Activated CD4-positive, alpha-beta T cell treated with anti-CD3 and anti-CD28 coated beads for 36 hours (primary cell): ENCODE measurements around the gene SSX1. TPM values are rescaled to one million over a fixed set of nuclear protein-coding genes. Genes with fewer than 3 reads are reported as not detected.
"Not testable (repeated sequence)": the region's sequence is repeated elsewhere in the genome, so short reads cannot be mapped to it uniquely, and the experiment has no call there.

Experiments used
- ATAC-seq: fragments of 200-7000 bp; cut with Tn5 transposase; one replicate; pipeline ENCODE4 v1.10.0; 2021; ENCODE audit warnings: mild to moderate bottlenecking, moderate library complexity
- CTCF ChIA-PET: fragments of 350-600 bp; sonication (Branson Sonifier 250); formaldehyde crosslinking; loops from one replicate; lab custom pipeline; 2021; ENCODE audit warnings: antibody characterized with exemption; lab: Charles Lee
- POLR2A ChIA-PET: fragments of 350-600 bp; sonication (Branson Sonifier 250); formaldehyde crosslinking; loops from one replicate; lab custom pipeline; 2021; ENCODE audit warnings: antibody characterized with exemption, inconsistent platforms; lab: Charles Lee
- DNase-seq: peaks from one replicate; pipeline ENCODE4 v3.0.0-alpha.2; 2020
- H3K27ac Mint-ChIP-seq: one replicate; pipeline ENCODE4 v1.8.0; 2021; ENCODE audit warnings: mixed read lengths
- H3K27me3 Mint-ChIP-seq: one replicate; pipeline ENCODE4 v1.8.0; 2021; ENCODE audit warnings: mixed read lengths
- H3K36me3 Mint-ChIP-seq: one replicate; pipeline ENCODE4 v1.8.0; 2021; ENCODE audit warnings: low read depth, mixed read lengths
- H3K4me1 Mint-ChIP-seq: one replicate; pipeline ENCODE4 v1.8.0; 2021; ENCODE audit warnings: mixed read lengths
- H3K4me3 Mint-ChIP-seq: one replicate; pipeline ENCODE4 v1.8.0; 2021; ENCODE audit warnings: mild to moderate bottlenecking, moderate library complexity, mixed read lengths
- H3K9me3 Mint-ChIP-seq: one replicate; pipeline ENCODE4 v1.8.0; 2021; ENCODE audit warnings: low read depth, mixed read lengths
- intact Hi-C, 2 experiments: fragments of 100-400 bp; cut with DNase I in 1 of 2; cut with micrococcal nuclease in 1 of 2; formaldehyde crosslinking; loops; one replicate each; pipeline versions ENCODE4 v1.14.2 to v1.15.1; 2022 to 2024; cut with DNase I, micrococcal nuclease
- total RNA-seq, 2 experiments: library from RNA; stranded (reverse); gene quantifications; one replicate each; pipeline ENCODE4 v1.2.3, GENCODE V29; 2021

The SSX1 gene
- not detected for total RNA-seq

DNA sequence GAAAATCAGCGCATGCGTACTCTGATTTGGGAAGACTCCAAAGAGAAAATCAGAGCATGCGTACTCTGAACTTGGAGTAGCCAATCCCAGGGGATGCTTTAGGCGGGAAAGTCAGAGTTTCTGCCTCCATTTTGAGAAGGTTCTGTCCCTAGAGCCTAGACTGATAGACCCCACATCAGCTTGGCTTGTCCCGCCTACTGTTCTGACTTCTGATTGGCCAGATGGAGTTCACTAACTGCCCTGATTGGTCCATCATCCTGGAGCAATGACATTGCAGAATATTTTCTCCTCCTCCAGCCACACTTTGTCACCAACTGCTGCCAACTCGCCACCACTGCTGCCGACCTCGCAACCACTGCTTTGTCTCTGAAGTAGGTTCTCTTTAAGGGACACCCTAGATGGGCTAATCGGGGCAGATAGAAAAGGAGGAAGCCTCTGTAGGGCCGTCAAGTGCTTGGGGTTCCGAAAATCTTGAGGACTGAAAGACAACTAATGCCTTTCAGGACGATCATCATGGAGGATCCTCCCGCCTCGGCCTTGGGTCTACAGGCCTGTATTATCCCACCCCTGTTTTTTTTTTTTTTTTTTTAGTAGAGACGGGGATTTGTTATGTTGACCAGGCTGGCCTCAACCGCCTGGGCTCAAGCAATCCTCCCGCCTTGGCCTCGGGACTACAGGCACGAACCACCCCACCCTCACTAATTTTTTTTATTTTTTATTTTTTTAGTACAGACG is at the start of gene SSX1:
SSX1 (plus strand) TSS at position 331 of the 735 bp plus-strand sequence. CDS start 1,850 bp downstream, outside the sequence.
- POLR2A ChIA-PET, H3K27me3 Mint-ChIP-seq: not testable (repeated sequence)

DNA sequence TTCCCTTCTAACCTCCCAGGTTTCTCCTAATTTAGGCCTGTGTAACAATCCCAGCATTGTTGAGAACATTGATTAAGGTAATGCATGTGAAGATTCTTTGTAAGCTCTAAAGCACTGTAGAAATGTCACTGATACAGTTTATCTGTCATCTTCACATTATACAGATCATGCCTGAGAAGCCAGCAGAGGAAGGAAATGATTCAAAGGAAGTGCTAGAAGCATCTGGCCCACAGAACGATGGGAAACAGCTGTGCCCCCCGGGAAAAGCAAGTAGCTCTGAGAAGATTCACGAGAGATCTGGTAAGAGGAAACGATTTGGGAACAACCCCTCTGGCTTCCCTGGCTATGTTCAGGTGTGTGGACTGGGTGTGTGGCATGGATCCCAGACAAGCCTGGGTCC is 40.9 kb upstream of the SSX1 start:
- H3K27me3 Mint-ChIP-seq, H3K36me3 Mint-ChIP-seq, H3K4me3 Mint-ChIP-seq, H3K27ac Mint-ChIP-seq, intact Hi-C loops, ATAC-seq, DNase-seq, POLR2A ChIA-PET, H3K9me3 Mint-ChIP-seq: not testable (repeated sequence)
- peaks cover 11% of the 10 kb centered on the region for H3K4me1 Mint-ChIP-seq
- CTCF ChIA-PET = interaction anchor here (1.3 kb wide), 1 partner anchor 47 kb away, joined by 3 read pairs; no protein-coding TSS in a partner anchor

More for the DNA sequence above, at the start of gene SSX1:
- H3K4me1 Mint-ChIP-seq, intact Hi-C loops, H3K27ac Mint-ChIP-seq, DNase-seq, ATAC-seq, H3K36me3 Mint-ChIP-seq, H3K4me3 Mint-ChIP-seq, CTCF ChIA-PET, H3K9me3 Mint-ChIP-seq: not testable (repeated sequence)

DNA sequence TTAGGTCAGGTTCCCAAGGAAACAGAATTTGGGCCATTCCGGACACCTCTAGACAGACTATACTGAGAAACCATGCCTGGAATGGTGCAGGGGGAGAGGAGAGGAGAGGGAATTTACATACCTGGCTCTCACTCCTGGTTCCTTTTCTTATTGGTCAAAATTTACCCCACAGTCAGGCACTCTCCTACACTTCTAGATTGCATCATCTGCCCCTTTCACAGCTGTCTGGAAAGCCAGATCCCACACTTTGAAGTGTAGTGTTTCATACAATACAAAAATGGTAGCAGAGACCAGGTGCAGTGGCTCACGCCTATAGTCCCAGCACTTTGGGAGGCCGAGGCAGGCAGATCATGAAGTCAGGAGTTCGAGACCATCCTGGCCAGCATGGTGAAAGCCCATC is 31.0 kb upstream of the SSX1 start:
- ATAC-seq, DNase-seq, CTCF ChIA-PET, intact Hi-C loops, H3K9me3 Mint-ChIP-seq, H3K4me1 Mint-ChIP-seq, H3K36me3 Mint-ChIP-seq, POLR2A ChIA-PET, H3K27ac Mint-ChIP-seq, H3K27me3 Mint-ChIP-seq, H3K4me3 Mint-ChIP-seq: not testable (repeated sequence)

DNA sequence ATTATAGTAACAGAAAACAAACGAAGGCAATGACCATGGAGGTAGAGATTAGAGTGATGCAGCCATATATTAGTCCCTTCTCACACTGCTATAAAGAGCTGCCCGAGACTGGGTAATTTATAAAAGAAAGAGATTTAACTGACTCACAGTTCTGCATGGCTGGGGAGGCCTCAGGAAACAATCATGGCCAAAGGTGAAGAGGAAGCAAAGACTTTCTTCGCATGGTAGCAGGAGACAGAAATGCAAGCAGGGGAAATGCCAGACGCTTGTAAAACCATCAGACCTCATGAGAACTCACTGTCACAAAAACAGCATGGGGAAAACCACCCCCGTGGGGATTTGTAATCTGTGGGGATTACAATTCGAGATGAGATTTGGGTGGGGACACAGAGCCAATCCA is 2.2 kb upstream of the SSX1 start:
- H3K27ac Mint-ChIP-seq, H3K27me3 Mint-ChIP-seq, intact Hi-C loops, CTCF ChIA-PET, DNase-seq, H3K4me3 Mint-ChIP-seq, H3K36me3 Mint-ChIP-seq, ATAC-seq, H3K9me3 Mint-ChIP-seq, POLR2A ChIA-PET, H3K4me1 Mint-ChIP-seq: not testable (repeated sequence)

- intact Hi-C loops, H3K27ac Mint-ChIP-seq, CTCF ChIA-PET, DNase-seq, H3K4me3 Mint-ChIP-seq, H3K27me3 Mint-ChIP-seq, H3K9me3 Mint-ChIP-seq, H3K4me1 Mint-ChIP-seq, H3K36me3 Mint-ChIP-seq, POLR2A ChIA-PET, ATAC-seq: not testable (repeated sequence)
These were observed 19.2 kb downstream of the SSX1 start for GRCh38 chrX:48274365-48274764.

GRCh38 chrX:48278958-48279357 is 23.8 kb downstream of the SSX1 start:
- ATAC-seq = no peak
- Mint-ChIP-seq H3K9me3 (no peaks in the 10 kb centered on the region), H3K27ac (no peak overlapping the region), H3K4me1 (no peaks in the 10 kb centered on the region), H3K27me3 (no peaks in the 10 kb centered on the region), H3K36me3 (no peaks in the 10 kb centered on the region), H3K4me3 (no peak overlapping the region)
- POLR2A ChIA-PET = no interaction called here
- intact Hi-C loops = no loop called here
- DNase-seq = peak; percentile 4
- CTCF ChIA-PET = no interaction called here

GRCh38 chrX:48280729-48281128 is 25.5 kb downstream of the SSX1 start:
- ATAC-seq, H3K4me3 Mint-ChIP-seq, H3K36me3 Mint-ChIP-seq, H3K27me3 Mint-ChIP-seq, H3K9me3 Mint-ChIP-seq, DNase-seq, H3K4me1 Mint-ChIP-seq, H3K27ac Mint-ChIP-seq, intact Hi-C loops, CTCF ChIA-PET, POLR2A ChIA-PET: not testable (repeated sequence)

- ChIA-PET CTCF (no interaction called here), POLR2A (no interaction called here)
- intact Hi-C loops = no loop called here
- no peak overlapping the region for H3K27ac Mint-ChIP-seq
- H3K27me3 Mint-ChIP-seq = no peaks in the 10 kb centered on the region
- no peak overlapping the region for H3K4me3 Mint-ChIP-seq
- H3K4me1 Mint-ChIP-seq = no peaks in the 10 kb centered on the region
- H3K36me3 Mint-ChIP-seq = no peaks in the 10 kb centered on the region
- no peak for ATAC-seq
- H3K9me3 Mint-ChIP-seq = no peaks in the 10 kb centered on the region
- no peak for DNase-seq
These were observed 51.0 kb downstream of the SSX1 start for GRCh38 chrX:48306175-48306574.

DNA sequence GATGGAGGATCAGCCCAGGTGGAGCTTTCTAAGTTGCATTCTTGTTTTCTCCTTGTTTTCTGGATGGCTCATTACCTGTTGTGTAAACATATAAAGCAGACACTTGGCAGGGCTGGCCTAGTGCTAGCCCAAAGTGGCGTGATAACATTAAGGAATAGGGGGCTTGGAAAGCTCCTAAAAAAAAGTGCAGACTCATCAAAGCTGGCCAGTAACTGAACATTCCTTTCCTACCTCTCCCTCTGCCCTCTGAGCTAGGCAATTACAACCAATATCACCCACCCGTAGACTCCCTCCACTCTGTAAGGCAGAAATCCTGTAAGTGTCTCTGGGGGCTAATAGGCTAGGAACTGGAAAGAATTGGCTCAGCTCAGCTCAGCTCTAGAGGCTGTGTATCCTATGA is 58.8 kb downstream of the SSX1 start:
- DNase-seq, H3K4me1 Mint-ChIP-seq, POLR2A ChIA-PET, H3K27ac Mint-ChIP-seq, ATAC-seq, H3K4me3 Mint-ChIP-seq, H3K36me3 Mint-ChIP-seq, CTCF ChIA-PET, H3K27me3 Mint-ChIP-seq, intact Hi-C loops, H3K9me3 Mint-ChIP-seq: not testable (repeated sequence)

Other genes starting within 250 kb of the SSX1 start
- not detected for gene SPACA5, start 248.4 kb upstream of the SSX1 start, total RNA-seq
- 1 to 10 TPM; 1.7 to 1.8 TPM for gene ZNF630, start 183.8 kb upstream of the SSX1 start, total RNA-seq
- gene SPACA5B, start 124.8 kb upstream of the SSX1 start, total RNA-seq = not detected
- not detected for gene SSX5, start 58.6 kb upstream of the SSX1 start, total RNA-seq
- gene SSX3, start 101.3 kb downstream of the SSX1 start, total RNA-seq = not detected
- not detected for gene SSX4, start 128.1 kb downstream of the SSX1 start, total RNA-seq
- gene SSX4B, start 156.6 kb downstream of the SSX1 start, total RNA-seq = not detected
- gene SLC38A5, start 214.9 kb downstream of the SSX1 start, total RNA-seq = 10 to 100 TPM; 83.5 to 98.1 TPM
- 10 to 100 TPM; 73.0 to 93.7 TPM for gene FTSJ1, start 220.8 kb downstream of the SSX1 start, total RNA-seq